NCI-H187 treated with DMSO at 0.1 percent for 48 hours (cell line): Measurements from ENCODE around the gene TTYH1.
"Not testable (repeated sequence)": the region's sequence is repeated elsewhere in the genome, so short reads cannot be mapped to it uniquely, and the experiment has no call there.

ENCODE experiments used
- DNase-seq: peaks from one replicate; lab custom pipeline; 2025; lab: John Stamatoyannopoulos, UW

TTYH1 gene

GRCh38 chr19:54461210-54461609, 45.9 kb downstream of the TTYH1 start:
- DNase-seq, result no peak

- DNase-seq, result no peak
Measured at GRCh38 chr19:54461613-54462012, 46.3 kb downstream of the TTYH1 start.

GRCh38 chr19:54462047-54462654, 46.9 kb downstream of the TTYH1 start:
- no peak for DNase-seq

- no peak for DNase-seq
Measured at GRCh38 chr19:54462655-54463530, 47.6 kb downstream of the TTYH1 start.

GRCh38 chr19:54463531-54464043, 48.3 kb downstream of the TTYH1 start, which contains the start of gene LENG9:
LENG9 (minus strand) TSS chr19:54463778; CDS start chr19:54463526, 252 bp downstream.
- peak; percentile 34 for DNase-seq

GRCh38 chr19:54464044-54464629, 48.9 kb downstream of the TTYH1 start:
- DNase-seq, result no peak

- no peak for DNase-seq
Measured at GRCh38 chr19:54464630-54465425, 49.6 kb downstream of the TTYH1 start.

- DNase-seq, result no peak
Measured at GRCh38 chr19:54465426-54466109, 50.3 kb downstream of the TTYH1 start.

- not testable (repeated sequence) for DNase-seq
Measured at GRCh38 chr19:54466110-54466480, 50.8 kb downstream of the TTYH1 start.

GRCh38 chr19:54469496-54469934, 54.3 kb downstream of the TTYH1 start:
- DNase-seq, result no peak

- no peak for DNase-seq
Measured at GRCh38 chr19:54470276-54470887, 55.1 kb downstream of the TTYH1 start.

- no peak for DNase-seq
Measured at GRCh38 chr19:54470991-54471782, 55.9 kb downstream of the TTYH1 start.

- no peak for DNase-seq
Measured at GRCh38 chr19:54473071-54473891, 58.0 kb downstream of the TTYH1 start, which contains the start of gene CDC42EP5. CDC42EP5 (minus strand) TSS chr19:54473296; CDS start chr19:54465547, 7,749 bp downstream.

- no peak for DNase-seq
Measured at GRCh38 chr19:54473892-54474372, 58.7 kb downstream of the TTYH1 start.

- DNase-seq, result no peak
Measured at GRCh38 chr19:54475706-54476105, 60.4 kb downstream of the TTYH1 start.

GRCh38 chr19:54477650-54478049, 62.4 kb downstream of the TTYH1 start:
- DNase-seq, result no peak

- DNase-seq, result no peak
Measured at GRCh38 chr19:54478677-54479266, 63.5 kb downstream of the TTYH1 start.

GRCh38 chr19:54480051-54480450, 64.8 kb downstream of the TTYH1 start:
- DNase-seq, result no peak
